NCI-H2171 (cell line): ENCODE measurements around the gene WSCD2.

Experiments
- DNase-seq: peaks from one replicate; lab custom pipeline; 2025; lab: John Stamatoyannopoulos, UW

Gene WSCD2

DNA sequence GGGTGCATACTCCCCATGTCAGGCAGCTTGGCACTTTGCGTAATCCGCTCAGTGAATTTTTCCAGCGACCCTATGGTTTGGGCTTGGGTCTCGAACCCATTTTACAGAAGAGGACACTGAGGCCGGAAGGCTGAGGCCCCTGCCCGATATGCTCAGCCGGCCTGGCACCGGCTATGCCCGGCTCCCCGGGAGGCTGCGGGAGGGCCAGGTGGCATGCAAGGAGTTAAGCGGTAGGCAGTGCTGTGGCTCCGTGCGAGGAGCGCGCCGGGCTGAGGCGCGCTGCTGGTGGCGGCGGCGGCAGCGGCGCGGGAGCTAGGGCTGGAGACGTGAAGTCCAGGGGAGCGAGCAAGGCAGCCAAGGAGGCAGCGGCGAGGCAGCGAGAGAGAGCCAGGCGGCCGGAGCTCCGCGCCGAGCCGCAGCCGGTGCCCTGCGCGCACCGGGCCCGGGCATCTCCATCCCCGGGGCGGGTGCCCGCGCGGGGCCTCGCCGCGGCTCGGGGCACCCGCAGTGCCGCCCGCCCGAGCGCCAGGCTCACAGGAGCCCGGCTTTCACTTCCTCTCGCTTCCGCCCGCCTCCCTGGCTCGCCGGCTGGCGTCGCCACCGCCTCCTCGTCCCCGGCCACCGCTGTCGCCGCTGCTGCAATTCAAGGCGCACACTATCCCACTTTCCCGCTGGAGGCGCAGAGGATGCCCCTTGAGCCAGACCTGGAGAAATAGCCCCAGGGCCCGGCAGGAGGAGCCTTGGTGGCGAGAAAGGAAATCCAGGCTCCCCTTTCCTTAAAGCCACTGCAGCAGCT, at the start of gene WSCD2:
Gene WSCD2, plus strand, starts transcription at position 272 of the 796 bp plus-strand sequence. CDS start 66,545 bp downstream, outside the sequence.
- DNase-seq = peak; percentile 80

DNA sequence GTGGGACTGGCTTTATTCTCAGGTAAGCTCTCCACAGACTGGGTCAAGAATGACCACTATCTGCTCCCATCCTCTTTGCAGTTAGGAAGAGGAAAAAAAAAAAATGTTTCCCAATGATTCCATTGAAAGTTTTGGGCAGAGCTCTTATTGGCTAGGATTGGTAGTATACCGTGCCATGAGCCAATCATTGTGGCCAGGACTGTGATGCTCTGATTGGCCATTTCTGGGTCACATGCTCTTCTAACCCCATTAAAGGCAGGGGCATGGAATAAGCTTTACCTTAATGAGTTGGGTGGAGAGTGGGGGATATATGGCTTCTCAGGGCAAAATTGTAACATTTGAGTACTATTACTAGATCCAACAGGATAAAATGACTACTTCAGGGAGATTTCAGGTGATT, 49.4 kb upstream of the WSCD2 start:
- no peak for DNase-seq

DNA sequence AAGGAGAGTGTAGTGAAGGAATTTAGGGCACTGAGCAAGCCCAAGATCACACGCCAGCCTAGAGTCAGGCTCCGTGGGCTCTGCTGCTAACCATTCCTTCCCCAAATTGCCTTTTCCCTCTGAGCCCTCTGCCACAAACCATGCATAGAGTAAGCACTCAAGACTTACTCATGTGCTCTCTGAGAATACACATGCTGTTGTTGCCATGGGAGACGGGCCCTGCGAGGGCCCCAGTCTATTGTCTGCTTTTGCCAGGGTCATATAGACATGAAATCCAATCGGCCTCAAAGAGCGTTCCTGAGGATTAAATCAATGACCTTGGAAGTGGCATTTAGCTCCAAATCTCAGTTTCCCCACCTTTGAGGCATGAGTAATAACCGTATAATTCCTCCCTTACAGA, 48.7 kb upstream of the WSCD2 start:
- DNase-seq = no peak

GRCh38 chr12:108082485-108082884, 46.6 kb upstream of the WSCD2 start:
- DNase-seq = no peak

GRCh38 chr12:108087900-108088299, 41.2 kb upstream of the WSCD2 start:
- no peak for DNase-seq

DNA sequence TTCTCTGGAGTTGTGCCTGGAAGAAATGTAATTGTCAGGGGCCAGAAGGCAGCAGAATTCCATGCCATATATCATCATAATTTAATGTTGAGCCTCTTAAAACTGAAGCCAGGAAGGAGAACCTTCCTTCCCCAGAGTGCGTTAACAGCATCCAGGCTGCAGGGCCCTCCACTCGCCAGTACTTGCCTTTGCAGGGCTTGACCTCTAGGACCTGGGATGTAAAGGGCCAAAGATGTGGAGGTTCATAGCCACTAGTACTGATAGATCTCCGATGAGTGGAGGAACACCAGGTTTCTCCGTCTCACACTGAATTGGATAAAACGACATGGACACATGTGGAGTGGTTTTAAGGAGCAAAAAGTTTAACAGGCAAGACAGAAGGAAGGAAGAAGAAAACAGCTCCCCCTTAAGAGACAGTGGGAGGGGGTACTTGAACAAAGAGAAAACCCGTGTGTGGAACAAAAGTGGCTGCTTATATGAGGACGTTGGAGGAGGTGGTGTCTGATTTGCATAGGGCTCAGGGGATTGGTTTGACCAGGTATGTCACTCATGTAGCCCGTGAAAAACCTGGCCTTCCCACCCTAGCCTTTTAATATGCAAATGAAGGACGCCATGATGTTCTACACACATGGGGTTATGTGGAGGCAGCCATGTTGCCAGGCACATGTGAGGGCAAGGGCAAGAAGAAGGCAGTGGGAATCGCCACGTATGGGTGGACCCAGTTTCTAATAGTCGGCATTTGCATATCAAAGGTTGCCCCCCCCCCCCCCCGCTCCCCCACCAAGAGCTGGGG, 38.8 kb upstream of the WSCD2 start:
- DNase-seq = no peak

DNA sequence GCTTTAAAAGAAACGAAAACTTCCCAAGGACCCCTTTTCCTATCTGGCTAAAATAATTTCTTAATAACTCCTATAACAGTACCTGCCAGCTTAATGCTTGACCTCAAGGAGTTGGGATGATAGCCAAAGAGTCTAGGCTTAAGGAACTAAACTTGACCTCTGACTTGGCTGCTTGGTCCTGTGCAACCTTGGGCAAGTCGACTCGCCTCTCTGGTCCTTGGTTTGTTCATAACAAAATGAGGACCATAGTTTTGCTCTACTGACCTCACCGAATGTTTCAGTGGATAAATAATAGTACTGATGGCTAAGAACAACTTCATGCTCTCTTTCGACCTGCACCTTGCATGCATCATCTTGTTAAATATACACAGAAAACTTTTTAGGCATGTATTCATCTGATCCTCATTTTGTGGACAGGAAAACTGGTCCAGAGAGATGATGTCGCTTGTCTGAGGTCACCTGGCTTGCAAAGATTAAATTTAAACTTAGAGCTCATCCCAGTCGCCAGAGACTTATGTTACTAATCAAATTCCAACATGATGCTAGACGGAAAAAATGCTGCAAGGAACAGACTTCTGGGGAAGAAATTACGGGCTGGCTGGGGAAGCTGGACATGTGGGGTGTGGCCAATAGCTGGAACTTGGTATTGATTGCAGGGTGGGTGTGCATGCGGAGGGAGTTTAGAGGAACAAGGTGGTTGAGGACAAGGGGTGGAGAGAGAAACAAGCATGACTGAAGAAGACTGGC, 38.0 kb upstream of the WSCD2 start:
- DNase-seq = no peak

DNA sequence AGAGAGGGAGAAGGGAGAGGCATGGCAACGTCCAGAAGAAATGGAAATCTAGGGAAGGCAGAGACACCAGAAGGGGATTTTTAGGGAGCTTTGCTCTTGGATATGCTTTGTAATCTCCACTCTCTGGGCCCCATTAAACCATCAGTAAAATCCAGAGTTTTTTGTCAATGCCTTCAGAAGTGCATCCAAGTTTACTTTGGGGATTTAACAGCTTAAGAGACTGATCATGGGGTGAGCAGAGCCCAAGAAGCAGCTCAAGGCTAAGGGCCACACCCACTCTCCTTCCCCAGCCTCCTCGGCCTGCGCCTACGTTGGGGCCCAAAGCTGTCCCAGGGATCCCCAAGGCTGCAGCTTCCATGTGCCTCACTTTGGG, 37.4 kb upstream of the WSCD2 start:
- DNase-seq = no peak

- no peak for DNase-seq
Observed at GRCh38 chr12:108093209-108093608, 35.9 kb upstream of the WSCD2 start.

DNA sequence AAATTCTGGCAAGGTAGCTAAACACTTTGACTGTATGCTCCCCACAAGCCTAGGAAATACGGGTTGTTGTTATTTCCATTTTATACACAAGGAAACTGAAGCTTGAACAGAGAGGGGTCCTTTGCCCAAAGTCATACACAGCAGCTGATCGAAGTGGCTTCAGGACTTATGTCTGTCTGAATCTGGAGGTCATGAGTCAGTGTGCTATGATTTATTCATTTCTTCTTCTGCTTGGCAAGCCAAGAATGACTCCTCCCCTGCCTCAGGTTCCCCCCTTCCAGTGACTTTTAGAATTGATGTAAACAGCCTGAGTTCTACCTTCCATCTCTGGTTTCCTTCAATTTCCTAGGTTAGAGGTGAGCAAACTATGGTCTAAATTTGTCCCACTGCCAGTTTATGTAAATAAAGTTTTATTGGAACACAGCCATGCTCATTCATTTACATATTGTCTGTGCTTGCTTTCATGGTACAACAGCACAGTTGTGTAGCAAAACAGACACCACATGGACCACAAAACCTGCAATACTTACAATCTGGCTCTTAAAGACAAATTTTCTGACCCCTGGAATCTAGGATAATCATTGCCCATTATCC, 34.9 kb upstream of the WSCD2 start:
- DNase-seq = no peak

- DNase-seq = no peak
Observed at GRCh38 chr12:108097160-108097911, 31.8 kb upstream of the WSCD2 start.

DNA sequence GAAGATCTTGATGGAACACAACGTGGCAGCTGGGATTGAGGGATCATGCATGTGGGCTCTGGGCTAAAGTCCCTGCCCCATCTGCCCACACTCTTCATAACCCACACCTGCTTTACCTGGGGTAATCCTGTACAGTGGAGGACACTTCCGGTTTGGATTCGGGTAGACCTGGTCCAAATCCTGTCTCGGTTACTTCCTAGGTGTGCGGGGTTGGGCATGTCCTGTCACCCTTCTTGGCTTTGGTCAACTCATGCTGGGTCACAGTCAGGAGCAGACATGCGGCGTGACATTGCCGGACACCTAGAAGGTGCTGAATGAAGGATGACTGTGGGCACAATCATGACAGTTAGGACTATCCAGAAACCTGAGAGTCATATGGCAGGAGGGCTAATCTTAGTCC, 30.7 kb upstream of the WSCD2 start:
- no peak for DNase-seq

DNA sequence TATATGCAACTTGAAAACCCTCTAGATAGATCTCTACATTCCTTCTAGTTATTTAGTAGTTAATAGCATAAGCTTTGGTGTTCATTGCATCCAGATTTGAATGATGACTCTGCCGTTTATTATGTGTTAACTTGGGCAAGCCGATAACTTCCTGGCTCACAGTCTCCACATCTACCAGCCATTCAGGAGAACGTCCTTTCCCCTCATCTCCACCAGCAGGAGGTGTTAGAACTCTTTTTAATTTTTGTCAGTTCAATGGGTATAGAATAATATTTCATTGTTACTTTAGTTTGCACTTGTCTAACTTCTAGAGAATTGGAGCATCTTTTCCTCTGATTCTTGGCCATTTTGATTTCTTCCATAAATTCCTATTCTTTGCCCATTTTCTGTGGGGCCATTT, 30.0 kb upstream of the WSCD2 start:
- no peak for DNase-seq

GRCh38 chr12:108099778-108100489, 29.2 kb upstream of the WSCD2 start:
- no peak for DNase-seq

GRCh38 chr12:108101605-108102175, 27.4 kb upstream of the WSCD2 start:
- DNase-seq = no peak

- DNase-seq = no peak
Observed at GRCh38 chr12:108102363-108102762, 26.7 kb upstream of the WSCD2 start.

- DNase-seq = no peak
Observed at GRCh38 chr12:108103087-108103486, 26.0 kb upstream of the WSCD2 start.

DNA sequence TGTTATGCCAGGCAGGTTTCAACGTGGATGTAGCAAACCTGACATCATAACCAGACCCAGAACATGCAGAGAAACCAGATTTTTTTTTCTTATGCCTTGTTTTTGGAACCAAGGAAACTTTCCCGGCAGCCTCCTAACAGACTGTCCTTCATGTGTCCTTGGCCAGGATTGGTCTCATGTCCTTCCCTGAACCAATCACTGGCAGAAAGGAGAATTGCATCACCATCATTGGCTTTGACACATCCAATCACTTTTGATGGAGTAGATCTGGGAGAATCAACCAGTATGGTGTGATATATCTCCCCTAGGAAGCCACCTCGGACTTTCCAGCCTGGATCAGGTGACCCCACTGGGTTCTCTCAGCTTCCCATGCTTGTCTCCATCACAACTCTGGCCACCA, 25.6 kb upstream of the WSCD2 start:
- DNase-seq = no peak

DNA sequence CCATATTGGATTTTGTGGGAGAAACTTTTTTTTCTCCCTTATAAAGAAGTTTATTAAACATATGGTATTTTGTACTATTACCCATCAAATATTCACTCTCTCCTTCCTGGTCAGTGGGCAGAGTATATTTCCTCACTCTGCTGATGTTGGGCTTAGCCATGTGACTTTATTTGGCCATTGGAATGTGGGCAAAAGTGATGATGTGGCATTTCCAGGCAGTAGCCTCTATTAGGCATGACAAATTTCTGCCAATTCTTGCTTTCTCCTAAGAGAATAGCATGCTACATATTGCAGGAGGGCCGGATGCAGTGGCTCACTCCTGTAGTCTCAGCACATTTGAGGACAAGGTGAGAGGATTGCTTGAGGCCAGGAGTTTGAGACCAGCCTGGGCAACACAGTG, 24.4 kb upstream of the WSCD2 start:
- no peak for DNase-seq

DNA sequence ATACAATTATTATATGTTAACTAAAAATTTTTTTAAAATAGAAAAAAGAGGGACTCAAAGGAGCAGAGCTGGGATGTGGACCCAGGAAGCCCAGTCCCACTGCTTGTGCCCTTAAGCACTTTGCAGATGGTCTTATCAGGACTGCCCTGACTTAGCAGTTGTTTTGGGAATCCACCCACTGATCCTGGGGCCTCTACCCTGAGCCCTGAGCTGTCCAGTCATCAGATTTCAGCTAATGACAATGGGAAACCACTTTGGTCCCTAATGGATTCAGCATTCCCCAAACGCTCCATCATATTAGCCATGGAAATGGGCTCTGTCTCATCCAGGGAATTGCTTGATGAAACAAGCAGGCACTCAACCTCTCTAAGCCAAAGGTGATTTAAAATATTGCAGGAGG, 22.5 kb upstream of the WSCD2 start:
- DNase-seq = no peak

- no peak for DNase-seq
Observed at GRCh38 chr12:108107293-108107692, 21.8 kb upstream of the WSCD2 start.
